Measurements from ENCODE around the gene USF3.
A peak's percentile ranks its signal among the peaks of the same experiment; 100 is the strongest.

The USF3 gene

DNA sequence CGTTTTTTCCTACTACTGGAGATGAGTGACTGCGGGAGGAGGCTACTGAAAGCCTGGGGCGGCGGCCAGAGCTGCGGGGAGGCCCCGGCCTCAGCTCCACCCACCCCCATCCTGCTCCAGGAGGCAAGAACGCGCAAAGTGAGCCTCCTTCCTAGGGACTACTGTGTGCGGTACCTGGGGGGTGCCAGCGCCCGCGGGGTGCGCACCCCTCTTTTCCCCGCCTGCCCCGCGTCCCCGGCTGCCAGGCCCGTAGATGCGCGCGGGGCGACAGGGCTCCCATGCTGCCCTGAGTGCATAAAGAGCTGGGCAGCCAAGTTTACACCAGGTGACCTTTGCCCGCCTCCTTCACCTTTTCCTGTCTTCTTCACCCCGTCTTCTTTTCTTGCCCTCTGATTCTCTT is 2.5 kb upstream of the USF3 start:
- peak overlapping the region; percentile 1; the same call in 1 of the 2 replicates for H3K4me3 ChIP-seq (ENCODE audit: control insufficient read depth, low read depth, low read length)
- no peak for TF ChIP-seq CTCF (IDR thresholded peaks at IDR 0.05; ENCODE audit: control insufficient read depth, insufficient read depth, low read depth, low read length, missing control alignments)
- no peak for DNase-seq (ENCODE audit: low read depth)

- DNase-seq (ENCODE audit: low read depth): no peak
- TF ChIP-seq CTCF (IDR thresholded peaks at IDR 0.05; ENCODE audit: control insufficient read depth, insufficient read depth, low read depth, low read length, missing control alignments): no peak
- no peak overlapping the region for H3K4me3 ChIP-seq (ENCODE audit: control insufficient read depth, low read depth, low read length)
Measured at GRCh38 chr3:113698213-113698742, 1.8 kb upstream of the USF3 start.

- TF ChIP-seq CTCF (IDR thresholded peaks at IDR 0.05; ENCODE audit: control insufficient read depth, insufficient read depth, low read depth, low read length, missing control alignments): no peak
- DNase-seq (ENCODE audit: low read depth): no peak
- H3K4me3 ChIP-seq (ENCODE audit: control insufficient read depth, low read depth, low read length): peak overlapping the region; percentile 66
Measured at GRCh38 chr3:113697500-113698090, 1.2 kb upstream of the USF3 start.

DNA sequence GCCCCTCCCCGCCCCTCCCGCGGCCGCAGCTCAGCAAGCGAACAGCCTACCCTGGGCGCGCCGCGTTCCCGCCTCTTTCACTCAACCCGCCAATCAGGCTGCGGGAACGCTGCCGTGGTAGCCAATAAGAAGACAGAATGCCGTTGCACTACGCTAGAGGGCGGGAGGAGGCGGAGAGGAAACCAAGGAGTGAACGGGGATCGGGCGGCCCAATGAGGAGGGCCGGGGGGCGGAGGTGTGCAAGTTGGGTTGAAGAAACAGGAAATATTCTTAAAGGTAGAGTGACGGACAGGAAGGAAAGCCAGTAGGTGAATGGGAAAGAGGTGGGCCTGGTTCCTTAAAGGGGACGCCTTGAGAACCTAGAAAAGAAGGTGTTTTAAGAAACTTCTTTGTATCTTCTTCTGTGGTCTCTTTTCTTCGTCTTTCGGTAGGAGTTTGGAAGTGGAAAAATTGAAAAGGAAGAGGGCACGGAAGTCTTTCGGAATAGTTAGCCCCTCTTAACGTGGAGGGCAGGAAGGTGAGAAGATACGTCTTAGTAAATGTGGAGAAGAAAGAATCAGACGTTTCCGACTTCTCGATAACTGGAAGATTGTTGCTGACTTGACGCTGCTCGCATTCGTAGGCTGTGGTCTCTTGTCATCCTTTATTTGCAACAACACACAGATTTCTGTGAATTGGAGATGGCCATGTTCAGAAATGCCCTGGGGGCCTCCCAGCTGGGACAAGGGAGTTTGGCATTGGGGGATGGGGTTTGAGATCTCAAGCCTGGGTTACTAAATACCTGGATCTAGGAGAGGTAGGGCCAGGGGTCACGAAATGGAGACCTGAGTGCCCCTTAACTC is 437 bp upstream of the USF3 start:
- H3K4me3 ChIP-seq (ENCODE audit: control insufficient read depth, low read depth, low read length): peak overlapping the region; percentile 66
- TF ChIP-seq CTCF (IDR thresholded peaks at IDR 0.05; ENCODE audit: control insufficient read depth, insufficient read depth, low read depth, low read length, missing control alignments): peak; percentile 21
- DNase-seq (ENCODE audit: low read depth): peak; percentile 96

- DNase-seq (ENCODE audit: low read depth): no peak
- TF ChIP-seq CTCF (IDR thresholded peaks at IDR 0.05; ENCODE audit: control insufficient read depth, insufficient read depth, low read depth, low read length, missing control alignments): no peak
Measured at GRCh38 chr3:113695431-113695785, 1.0 kb downstream of the USF3 start.

DNA sequence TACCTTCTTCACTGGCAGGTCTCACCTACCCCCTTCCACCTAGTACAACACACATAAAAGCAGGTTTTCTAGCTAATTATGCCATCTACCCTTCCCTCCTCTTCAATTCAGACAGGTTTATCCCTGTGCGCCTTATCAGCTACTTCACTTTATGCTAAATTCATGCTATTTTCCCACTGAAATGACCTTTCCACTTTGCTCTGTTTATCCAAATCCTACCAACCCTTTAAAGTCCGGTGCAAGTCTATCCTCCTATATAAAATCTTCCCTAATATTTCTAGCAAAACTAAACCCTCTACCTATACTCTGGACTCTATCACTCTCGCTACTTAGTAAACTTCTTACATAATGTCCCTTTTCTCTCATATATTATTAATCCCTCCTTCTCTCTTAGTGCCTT is 6.0 kb downstream of the USF3 start:
- DNase-seq (ENCODE audit: low read depth): no peak
- H3K4me3 ChIP-seq (ENCODE audit: control insufficient read depth, low read depth, low read length): no peak overlapping the region
- no peak for TF ChIP-seq CTCF (IDR thresholded peaks at IDR 0.05; ENCODE audit: control insufficient read depth, insufficient read depth, low read depth, low read length, missing control alignments)

More at GRCh38 chr3:113695431-113695785, 1.0 kb downstream of the USF3 start:
- H3K4me3 ChIP-seq (ENCODE audit: control insufficient read depth, low read depth, low read length): peak overlapping the region; percentile 59

All from AG09309 (cell line).